Activated CD8-positive, alpha-beta memory T cell treated with anti-CD3 and anti-CD28 coated beads for 36 hours (primary cell): ENCODE data around the gene LUC7L2. TPM values are rescaled to one million over a fixed set of nuclear protein-coding genes. Genes with fewer than 3 reads are reported as not detected.

ENCODE experiments used
- CTCF ChIA-PET: fragments of 350-600 bp; sonication (Branson Sonifier 250); formaldehyde crosslinking; loops from one replicate; lab custom pipeline; 2021; ENCODE audit warnings: antibody characterized with exemption; lab: Charles Lee
- POLR2A ChIA-PET: fragments of 350-600 bp; sonication (Branson Sonifier 250); formaldehyde crosslinking; loops from one replicate; lab custom pipeline; 2021; ENCODE audit warnings: antibody characterized with exemption; lab: Charles Lee
- total RNA-seq, 2 experiments: library from RNA; stranded (reverse); gene quantifications; one replicate each; pipeline ENCODE4 v1.2.3, GENCODE V29; 2021

Gene LUC7L2
- total RNA-seq, 2 experiments from 2014 or later, result 147 to 151 TPM

GRCh38 chr7:139341776-139342226 is 17.9 kb upstream of the LUC7L2 start:
- ChIA-PET POLR2A (no interaction called here), CTCF (no interaction called here)

- ChIA-PET POLR2A (interaction anchor here (0.7 kb wide), 1 partner anchor 249 kb away, joined by 8 read pairs; no protein-coding TSS in a partner anchor), CTCF (interaction anchor here (0.7 kb wide), 1 partner anchor 303 kb away, joined by 4 read pairs; no protein-coding TSS in a partner anchor)
These were observed 14.7 kb upstream of the LUC7L2 start for GRCh38 chr7:139345042-139345441.

GRCh38 chr7:139351027-139351426 is 8.7 kb upstream of the LUC7L2 start:
- ChIA-PET POLR2A (no interaction called here), CTCF (interaction anchor here (0.6 kb wide), 1 partner anchor 89 kb away, joined by 4 read pairs; no protein-coding TSS in a partner anchor)

- ChIA-PET CTCF (no interaction called here), POLR2A (interaction anchor here (0.5 kb wide), 1 partner anchor 23 kb away, joined by 3 read pairs; no protein-coding TSS in a partner anchor)
These were observed 5.0 kb upstream of the LUC7L2 start for GRCh38 chr7:139354729-139355128.

GRCh38 chr7:139355320-139355719 is 4.4 kb upstream of the LUC7L2 start:
- CTCF ChIA-PET, result no interaction called here

GRCh38 chr7:139357729-139358506 is 1.8 kb upstream of the LUC7L2 start:
- CTCF ChIA-PET, result interaction anchor here (0.6 to 1.5 kb wide), 2 partner anchors 12 to 315 kb away, joined by 3 to 4 read pairs; no protein-coding TSS in a partner anchor
- POLR2A ChIA-PET, result interaction anchor here (0.6 kb wide), 1 partner anchor 434 kb away, joined by 3 read pairs; no protein-coding TSS in a partner anchor

More at GRCh38 chr7:139355320-139355719, 4.4 kb upstream of the LUC7L2 start:
- POLR2A ChIA-PET, result no interaction called here

GRCh38 chr7:139358541-139359365 is 941 bp upstream of the LUC7L2 start:
- ChIA-PET CTCF (interaction anchor here (0.6 to 1.5 kb wide), 4 partner anchors 11 to 316 kb away, joined by 3 to 4 read pairs (median 3); no protein-coding TSS in a partner anchor), POLR2A (interaction anchor here (1.1 to 1.9 kb wide), 3 partner anchors 18 to 255 kb away, joined by 3 to 15 read pairs (median 4); partner anchors contain the start of gene FMC1)

GRCh38 chr7:139360210-139360947 is 685 bp downstream of the LUC7L2 start:
- ChIA-PET POLR2A (interaction anchor here (0.6 to 1.9 kb wide), 6 partner anchors 20 to 642 kb away, joined by 3 to 15 read pairs (median 4); partner anchors contain the start of genes FMC1 and ZC3HAV1L), CTCF (interaction anchor here (0.9 to 1.5 kb wide), 2 partner anchors 20 to 74 kb away, joined by 3 to 5 read pairs; no protein-coding TSS in a partner anchor)

- ChIA-PET POLR2A (interaction anchor here (1.9 kb wide), 1 partner anchor 21 kb away, joined by 15 read pairs; the partner anchor contains the start of gene FMC1), CTCF (interaction anchor here (1.5 kb wide), 1 partner anchor 74 kb away, joined by 3 read pairs; no protein-coding TSS in a partner anchor)
These were observed 1.2 kb downstream of the LUC7L2 start for GRCh38 chr7:139360948-139361307.

GRCh38 chr7:139361523-139361922 is 1.8 kb downstream of the LUC7L2 start:
- CTCF ChIA-PET, result no interaction called here

GRCh38 chr7:139362302-139362701 is 2.6 kb downstream of the LUC7L2 start:
- ChIA-PET POLR2A (no interaction called here), CTCF (no interaction called here)

More at GRCh38 chr7:139361523-139361922, 1.8 kb downstream of the LUC7L2 start:
- POLR2A ChIA-PET, result no interaction called here

- CTCF ChIA-PET, result no interaction called here
These were observed 3.3 kb downstream of the LUC7L2 start for GRCh38 chr7:139362981-139363380.

GRCh38 chr7:139365336-139365735 is 5.6 kb downstream of the LUC7L2 start:
- ChIA-PET POLR2A (no interaction called here), CTCF (no interaction called here)

More at GRCh38 chr7:139362981-139363380, 3.3 kb downstream of the LUC7L2 start:
- POLR2A ChIA-PET, result no interaction called here

GRCh38 chr7:139366400-139366799 is 6.7 kb downstream of the LUC7L2 start:
- POLR2A ChIA-PET, result no interaction called here
- CTCF ChIA-PET, result no interaction called here

GRCh38 chr7:139367438-139368155 is 7.9 kb downstream of the LUC7L2 start:
- POLR2A ChIA-PET, result no interaction called here

GRCh38 chr7:139370301-139370942 is 10.7 kb downstream of the LUC7L2 start:
- POLR2A ChIA-PET, result interaction anchor here (0.6 kb wide), 1 partner anchor 56 kb away, joined by 8 read pairs; no protein-coding TSS in a partner anchor

More at GRCh38 chr7:139367438-139368155, 7.9 kb downstream of the LUC7L2 start:
- CTCF ChIA-PET, result no interaction called here

GRCh38 chr7:139370943-139371313 is 11.2 kb downstream of the LUC7L2 start:
- POLR2A ChIA-PET, result no interaction called here

More at GRCh38 chr7:139370301-139370942, 10.7 kb downstream of the LUC7L2 start:
- CTCF ChIA-PET, result interaction anchor here (1.6 kb wide), 1 partner anchor 11 kb away, joined by 3 read pairs; the partner anchor contains the start of gene LUC7L2

More at GRCh38 chr7:139370943-139371313, 11.2 kb downstream of the LUC7L2 start:
- CTCF ChIA-PET, result interaction anchor here (1.6 kb wide), 1 partner anchor 12 kb away, joined by 3 read pairs; the partner anchor contains the start of gene LUC7L2
